Thoracic aorta endothelial cell (primary cell): ENCODE measurements around the gene WNT9B. TPM values are rescaled to one million over a fixed set of nuclear protein-coding genes. Genes with fewer than 3 reads are reported as not detected.

ENCODE experiments used
- small RNA-seq: library from RNA; depleted of rRNA; stranded (forward); fragments of <200 nt; gene quantifications from one replicate; pipeline ENCODE3, GENCODE V24; 2012
- total RNA-seq: library from RNA; depleted of rRNA; stranded (reverse); fragments of >200 nt; gene quantifications from 2 replicates; pipeline ENCODE4 v1.2.3, GENCODE V29; 2012

WNT9B gene
- total RNA-seq, result not detected in 2 replicates

GRCh38 chr17:46851029-46851741 is at the start of gene WNT9B:
WNT9B (plus strand) TSS chr17:46851583; CDS start chr17:46851639, 56 bp downstream.

GRCh38 chr17:46818316-46818928 is 33.0 kb upstream of the WNT9B start, which contains the start of gene WNT3:
WNT3 (minus strand) TSS chr17:46818692; CDS start chr17:46818597, 95 bp downstream.

GRCh38 chr17:46922804-46923635 is 71.6 kb downstream of the WNT9B start, which contains the start of gene GOSR2:
GOSR2 (plus strand) TSS chr17:46923160; CDS start chr17:46923193, 33 bp downstream.

Small RNA genes lying within 50 kb of the gene (small RNA-seq; reads per million reads assigned to genes)
- not detected for gene RNU6ATAC3P

Other genes starting within 250 kb of the WNT9B start
- 0.93 and 2.6 TPM in 2 replicates for gene WNT3, start 32.9 kb upstream of the WNT9B start, total RNA-seq
- 54.1 and 64.5 TPM in 2 replicates for gene GOSR2, start 71.6 kb downstream of the WNT9B start, total RNA-seq
- not detected in 2 replicates for gene RPRML, start 127.7 kb downstream of the WNT9B start, total RNA-seq